ENCODE results near the gene USP25.

GRCh38 chr21:15797577-15798363 lies 68.0 kb downstream of the USP25 start:
- no peak for TF ChIP-seq CTCF (IDR thresholded peaks at IDR 0.05 in 2 of 3, conservative IDR thresholded peaks at IDR 0.05 in 1 of 3; ENCODE audit: borderline replicate concordance in 1 of 3, insufficient read depth in 1 of 3, low read depth in 2 of 3, low read length in 2 of 3)
- no peak for TF ChIP-seq POLR2AphosphoS5 (IDR thresholded peaks at IDR 0.05; ENCODE audit: low read depth, low read length)
- TF ChIP-seq POLR2A (IDR thresholded peaks at IDR 0.05; ENCODE audit: borderline replicate concordance, extremely low read depth, insufficient read depth, insufficient read length) = no peak
- no peak for TF ChIP-seq EZH2phosphoT487 (IDR thresholded peaks at IDR 0.05; ENCODE audit: borderline replicate concordance)
- no peak for TF ChIP-seq REST (IDR thresholded peaks at IDR 0.05; ENCODE audit: low read depth)
- no peak for TF ChIP-seq ATF3 (IDR thresholded peaks at IDR 0.05)
- no peak for TF ChIP-seq ZNF274 (IDR thresholded peaks at IDR 0.05; ENCODE audit: low read depth, low read length)
